ENCODE data around the gene SH3PXD2A.

The SH3PXD2A gene

GRCh38 chr10:103811463-103811862 is 43.9 kb downstream of the SH3PXD2A start:
- DNase-seq: no peak

- DNase-seq: no peak
Observed at GRCh38 chr10:103808780-103809179, 46.6 kb downstream of the SH3PXD2A start.

- no peak for DNase-seq
Observed at GRCh38 chr10:103807996-103808395, 47.4 kb downstream of the SH3PXD2A start.

- no peak for DNase-seq
Observed at GRCh38 chr10:103806395-103807187, 48.8 kb downstream of the SH3PXD2A start.

GRCh38 chr10:103805781-103806180 is 49.6 kb downstream of the SH3PXD2A start:
- no peak for DNase-seq

GRCh38 chr10:103804871-103805270 is 50.5 kb downstream of the SH3PXD2A start:
- no peak for DNase-seq

- DNase-seq: peak; percentile 6 to 8
Observed at GRCh38 chr10:103803941-103804340, 51.4 kb downstream of the SH3PXD2A start.

GRCh38 chr10:103802637-103803353 is 52.6 kb downstream of the SH3PXD2A start:
- no peak for DNase-seq

- DNase-seq: no peak
Observed at GRCh38 chr10:103802081-103802480, 53.3 kb downstream of the SH3PXD2A start.

- peak; percentile 25 to 39 for DNase-seq
Observed at GRCh38 chr10:103800789-103801540, 54.4 kb downstream of the SH3PXD2A start.

- no peak for DNase-seq
Observed at GRCh38 chr10:103800089-103800488, 55.3 kb downstream of the SH3PXD2A start.

GRCh38 chr10:103799341-103799740 is 56.0 kb downstream of the SH3PXD2A start:
- no peak for DNase-seq

- DNase-seq: no peak
Observed at GRCh38 chr10:103798511-103798910, 56.9 kb downstream of the SH3PXD2A start.

GRCh38 chr10:103797857-103798256 is 57.5 kb downstream of the SH3PXD2A start:
- no peak for DNase-seq

GRCh38 chr10:103795634-103796270 is 59.6 kb downstream of the SH3PXD2A start:
- no peak for DNase-seq

- DNase-seq: no peak
Observed at GRCh38 chr10:103794996-103795395, 60.4 kb downstream of the SH3PXD2A start.

- DNase-seq: no peak
Observed at GRCh38 chr10:103793920-103794883, 61.2 kb downstream of the SH3PXD2A start.

GRCh38 chr10:103793429-103793828 is 61.9 kb downstream of the SH3PXD2A start:
- DNase-seq: no peak

- no peak for DNase-seq
Observed at GRCh38 chr10:103792547-103792946, 62.8 kb downstream of the SH3PXD2A start.

- no peak for DNase-seq
Observed at GRCh38 chr10:103791858-103792257, 63.5 kb downstream of the SH3PXD2A start.

- DNase-seq: no peak
Observed at GRCh38 chr10:103791291-103791690, 64.1 kb downstream of the SH3PXD2A start.

GRCh38 chr10:103790580-103790979 is 64.8 kb downstream of the SH3PXD2A start:
- no peak for DNase-seq

All from activated CD4-positive, alpha-beta T cell treated with anti-CD3 and anti-CD28 coated beads for 4 hours (primary cell).